HG03103 (cell line): ENCODE measurements around the gene SLC39A11.
A peak's percentile ranks its signal among the peaks of the same experiment; 100 is the strongest.

ENCODE experiments used
- ATAC-seq: cut with Tn5 transposase; IDR thresholded peaks from one replicate; pipeline ENCODE4 v1.9.1; 2021; ENCODE audit warnings: low read depth; ENCODE audit not compliant: unreplicated experiment

The SLC39A11 gene

DNA sequence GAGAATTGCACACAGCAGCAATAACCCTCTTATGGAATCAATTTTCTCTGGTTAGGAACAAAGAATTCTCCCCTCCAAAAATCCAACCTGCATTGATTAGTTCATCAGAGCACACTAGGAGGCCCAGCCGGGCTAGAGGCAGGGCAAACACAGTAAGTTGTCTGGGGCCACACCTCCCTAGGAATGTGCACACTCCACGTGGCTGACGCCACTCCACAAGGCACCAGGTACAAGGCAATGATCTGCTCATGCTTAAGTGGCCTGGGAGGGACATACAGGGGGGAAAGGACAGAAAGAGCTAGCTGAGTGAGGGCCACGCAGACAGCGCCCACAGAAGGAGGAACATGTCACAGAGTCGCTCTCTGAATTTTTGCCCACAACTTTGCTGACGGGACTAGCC is 107.6 kb downstream of the SLC39A11 start:
- ATAC-seq = no peak

DNA sequence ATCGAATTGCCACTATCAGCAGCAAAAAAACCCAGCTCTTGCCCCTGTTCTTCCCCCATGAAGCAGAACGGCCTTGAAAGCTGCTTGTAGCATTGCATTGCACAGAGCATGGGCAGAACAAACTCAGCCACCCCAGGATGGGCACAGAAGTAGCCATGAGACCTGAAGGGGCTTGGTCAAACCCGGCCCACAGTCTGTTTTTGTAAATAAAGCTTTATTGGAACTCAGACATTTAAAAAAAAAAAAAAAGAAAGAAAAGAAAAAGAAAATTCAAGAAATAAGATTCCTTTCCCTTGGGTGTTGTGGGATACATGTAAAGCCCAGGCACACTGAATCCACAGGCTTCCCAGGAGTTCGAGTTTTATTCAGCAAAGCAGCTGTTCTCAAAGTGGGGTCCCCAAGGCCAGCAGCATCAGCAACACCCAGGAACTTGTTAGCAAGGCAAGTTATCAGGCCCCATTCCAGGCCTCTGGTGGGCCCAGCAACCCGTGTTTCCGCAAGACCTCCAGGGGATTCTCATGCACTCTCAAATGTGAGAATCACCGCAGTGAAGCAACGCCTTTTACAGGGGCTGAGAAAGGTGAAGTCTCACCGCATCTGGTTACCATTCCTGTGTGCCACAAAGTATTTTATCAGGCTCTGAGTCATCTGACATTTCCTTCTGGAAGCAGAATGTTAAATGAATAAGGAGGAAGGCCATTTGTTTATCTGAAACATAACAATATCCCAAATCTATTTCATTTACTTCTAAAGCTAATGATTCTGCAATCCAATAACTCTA is 108.2 kb downstream of the SLC39A11 start:
- ATAC-seq = no peak

DNA sequence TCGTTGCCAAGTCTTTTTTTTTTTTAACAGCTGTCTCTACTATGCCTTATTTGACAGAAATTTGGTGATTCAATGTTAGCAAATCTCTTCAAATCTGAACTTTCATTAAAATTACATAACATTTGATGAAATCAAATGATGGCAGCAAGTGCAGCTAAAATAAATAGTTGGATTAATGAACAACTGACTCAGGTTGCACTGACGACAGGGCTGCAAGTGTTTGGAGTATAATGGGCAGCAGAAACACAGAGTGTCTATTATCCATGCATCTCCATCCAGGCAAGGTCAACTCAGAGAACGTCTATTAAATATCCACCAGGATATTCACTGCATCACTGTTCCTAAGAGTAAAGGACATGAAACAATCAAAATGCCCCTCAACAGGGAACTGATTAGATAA is 109.8 kb downstream of the SLC39A11 start:
- no peak for ATAC-seq

DNA sequence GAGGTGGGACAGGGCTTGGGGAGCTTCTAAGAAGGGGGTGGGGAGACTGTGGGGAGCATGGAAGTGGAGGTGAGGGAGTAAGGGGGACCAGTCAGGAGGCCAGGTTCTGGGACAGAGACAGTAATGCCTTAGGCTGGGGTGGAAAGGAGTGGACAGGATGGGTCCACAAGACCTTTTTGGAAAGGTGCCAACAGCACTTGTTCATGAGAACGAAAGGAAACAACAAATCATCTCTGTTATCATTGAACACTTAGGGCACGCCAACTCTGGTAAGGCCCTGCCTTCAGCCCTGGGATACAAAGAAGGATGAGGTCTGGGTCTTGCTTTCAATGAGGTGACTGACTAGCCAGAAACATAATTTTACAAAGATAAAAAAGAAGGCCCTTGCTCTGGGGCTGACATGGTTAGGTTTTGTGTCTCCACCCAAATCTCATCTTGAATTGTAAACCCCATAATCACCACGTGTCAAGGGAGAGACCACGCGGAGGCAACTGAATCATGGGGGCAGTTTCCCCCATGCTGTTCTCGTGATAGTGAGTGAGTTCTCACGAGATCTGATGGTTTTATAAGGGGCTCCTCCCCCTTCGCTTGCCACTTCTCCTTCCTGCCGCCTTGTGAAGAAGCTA is 113.8 kb downstream of the SLC39A11 start:
- no peak for ATAC-seq

DNA sequence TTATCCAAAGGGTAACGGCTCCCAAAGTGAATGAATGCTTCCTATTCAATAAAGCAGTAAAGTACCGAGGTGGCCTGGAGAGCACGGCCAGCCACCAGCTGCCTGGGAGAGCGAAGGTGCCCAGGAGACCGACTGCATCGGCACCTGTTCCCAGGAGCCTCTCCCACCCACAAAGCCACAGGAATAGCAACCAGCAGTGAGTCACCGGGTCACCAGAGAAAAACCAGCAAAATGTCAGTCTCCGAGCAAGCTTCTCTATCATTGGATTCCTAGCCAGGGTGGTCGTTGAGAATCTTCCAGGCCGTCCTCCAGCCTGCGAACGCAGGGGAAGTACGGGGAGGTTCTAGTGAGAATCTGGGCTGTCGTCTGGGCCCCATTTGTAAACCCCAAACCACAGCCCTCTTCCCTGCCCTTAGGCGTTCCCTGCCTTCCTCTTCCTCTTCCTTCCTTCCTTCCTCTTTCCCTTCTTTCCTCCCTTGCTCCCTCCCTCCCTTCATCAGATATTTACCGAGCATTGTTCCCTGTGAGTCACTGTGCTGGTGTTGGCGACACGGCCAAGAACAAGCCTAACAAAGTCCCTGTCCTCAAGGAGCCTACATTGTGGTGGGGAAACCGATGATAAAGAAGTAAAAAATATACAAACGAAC is 114.6 kb downstream of the SLC39A11 start:
- ATAC-seq = no peak

DNA sequence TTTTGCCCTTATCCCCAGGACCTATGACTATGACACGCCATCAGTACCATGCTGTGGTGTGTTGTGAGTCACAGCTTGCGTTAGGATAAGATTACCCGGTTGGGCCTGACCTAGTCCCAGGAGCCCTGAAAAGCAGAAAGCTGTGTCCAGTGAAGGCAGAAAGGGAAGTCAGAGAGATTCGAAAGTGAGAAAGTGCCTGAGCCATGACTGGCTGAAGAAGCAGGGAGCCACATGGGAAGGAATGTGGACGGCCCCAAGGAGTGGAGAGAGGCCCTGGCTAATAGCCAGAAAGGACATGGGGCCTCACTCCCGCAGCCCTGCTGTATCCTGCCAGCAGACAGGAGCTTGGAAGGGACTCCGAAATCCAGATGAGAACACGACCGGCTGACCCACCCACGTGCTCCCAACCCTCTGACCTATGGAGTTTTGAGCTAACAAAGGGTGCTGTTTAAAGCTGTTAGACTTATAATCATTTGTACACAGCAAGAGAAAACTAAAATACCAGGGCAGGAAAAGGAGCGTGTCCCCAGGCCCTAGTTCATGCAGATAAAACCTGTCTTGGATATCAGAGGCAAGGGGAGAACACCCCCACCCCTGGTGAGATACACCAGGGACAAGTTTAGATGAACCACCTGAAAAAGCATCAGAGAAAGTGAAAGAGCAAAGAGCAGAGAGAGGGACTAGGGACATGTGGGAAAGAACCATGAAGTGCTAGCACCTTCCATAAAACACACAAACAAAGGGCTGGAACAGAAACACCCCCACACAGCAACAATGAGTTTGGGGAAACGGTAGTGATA is 115.3 kb downstream of the SLC39A11 start:
- ATAC-seq = peak; percentile 58

DNA sequence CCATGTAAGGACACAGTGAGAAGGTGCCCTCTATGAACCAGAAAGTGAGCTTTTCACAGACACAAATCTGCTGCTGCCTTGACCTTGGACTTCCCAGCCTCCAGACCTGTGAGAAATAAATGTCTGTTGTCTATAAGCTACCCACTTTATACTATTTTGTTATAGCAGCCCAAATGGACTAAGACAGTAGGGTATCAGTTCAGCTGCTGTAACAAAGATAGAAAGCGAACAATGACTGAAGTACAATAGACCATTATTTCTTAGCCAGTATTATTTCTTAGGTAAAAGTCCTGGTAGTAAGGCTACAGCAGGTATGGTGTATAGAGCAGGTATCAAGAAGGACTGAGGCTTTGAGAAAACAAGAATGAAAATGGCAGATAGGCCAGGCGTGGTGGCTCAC is 117.0 kb downstream of the SLC39A11 start:
- ATAC-seq = no peak

DNA sequence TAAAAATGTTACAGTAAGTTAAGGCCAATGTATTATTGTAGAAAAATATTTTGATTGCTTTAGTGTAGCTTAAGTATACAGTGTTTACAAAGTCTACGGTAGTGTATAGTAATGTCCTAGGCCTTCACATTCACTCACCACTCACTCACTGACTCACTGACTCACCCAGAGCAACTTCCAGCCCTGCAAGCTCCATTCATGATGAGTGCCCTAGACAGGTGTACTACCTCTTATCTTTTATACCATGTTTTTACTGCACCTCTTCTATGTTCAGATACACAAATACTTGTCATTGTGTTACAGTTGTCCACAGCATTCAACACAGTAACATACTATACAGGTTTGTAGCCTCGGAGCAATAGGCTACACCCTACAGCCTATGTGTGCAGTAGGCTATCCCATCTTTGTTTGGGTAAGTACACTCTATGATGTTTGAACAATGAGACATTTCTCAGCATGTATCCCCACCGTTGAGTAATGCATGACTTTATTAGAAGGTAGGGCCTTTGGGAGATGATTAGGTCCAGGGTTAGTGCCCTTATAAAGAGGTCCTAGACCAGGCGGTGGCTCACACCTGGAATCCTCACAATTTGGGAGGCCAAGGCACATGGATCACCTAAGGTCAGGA is 117.8 kb downstream of the SLC39A11 start:
- ATAC-seq = no peak

DNA sequence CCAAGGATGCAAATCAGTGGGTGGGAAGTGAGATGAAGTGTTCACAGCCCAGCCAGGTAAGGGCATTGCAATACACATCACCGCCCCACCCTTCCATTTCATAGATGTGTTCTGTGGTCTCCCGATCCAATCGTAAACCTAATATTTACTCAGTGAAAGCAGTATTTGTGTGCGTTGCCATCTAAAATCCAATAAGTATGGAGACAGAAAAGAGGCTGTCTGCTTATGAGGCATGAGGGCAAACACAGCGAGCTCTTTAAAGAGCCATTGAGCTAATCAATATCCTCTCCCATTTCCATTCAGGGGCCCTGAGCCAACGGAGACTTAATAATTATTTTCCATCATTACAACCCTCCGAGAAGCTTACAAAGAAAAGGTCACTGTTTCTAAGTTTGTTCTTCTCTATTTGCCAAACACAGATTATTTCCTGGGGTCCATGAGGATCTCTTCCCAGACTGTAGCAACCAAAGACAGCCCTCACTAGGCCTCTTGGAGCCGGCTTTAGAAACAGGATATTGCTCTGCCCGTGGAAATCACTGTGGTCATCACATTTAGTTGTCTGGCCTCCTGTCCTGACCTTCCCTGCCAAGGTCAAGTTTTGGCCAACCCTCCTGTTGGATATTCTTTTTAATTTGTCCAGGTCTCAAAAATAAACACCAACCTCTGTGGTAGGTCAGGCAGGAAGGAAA is 120.1 kb downstream of the SLC39A11 start:
- ATAC-seq = no peak

DNA sequence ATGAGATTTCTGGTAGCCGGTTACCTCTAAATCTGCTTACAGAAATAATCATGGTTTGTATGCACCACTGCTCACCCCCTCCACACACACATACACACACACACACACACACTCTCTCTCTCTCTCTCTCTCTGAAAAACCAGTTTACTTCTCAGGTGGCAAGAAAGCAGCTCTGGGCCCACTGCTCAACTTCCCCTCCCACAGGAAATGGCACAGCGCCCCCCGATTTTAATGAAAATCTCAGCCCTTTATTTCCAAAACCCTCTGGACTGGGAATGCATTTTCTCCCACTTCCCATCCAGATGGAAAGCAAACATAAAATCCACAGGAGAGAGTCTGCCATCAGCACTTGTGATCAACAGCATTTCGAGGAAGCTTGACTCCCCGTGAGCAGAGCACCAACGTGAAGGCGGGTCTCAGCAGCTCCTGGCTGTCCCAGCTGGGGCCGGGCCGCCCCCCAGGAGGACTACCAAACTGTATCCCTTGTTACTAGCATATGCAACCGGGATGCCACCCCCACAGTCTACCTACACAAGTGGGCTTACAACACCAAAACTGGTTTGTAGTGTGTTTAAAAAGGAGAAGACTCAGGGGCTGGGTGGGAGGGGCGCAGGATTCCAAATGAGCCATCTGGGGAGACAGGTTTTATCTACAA is 121.1 kb downstream of the SLC39A11 start:
- no peak for ATAC-seq

DNA sequence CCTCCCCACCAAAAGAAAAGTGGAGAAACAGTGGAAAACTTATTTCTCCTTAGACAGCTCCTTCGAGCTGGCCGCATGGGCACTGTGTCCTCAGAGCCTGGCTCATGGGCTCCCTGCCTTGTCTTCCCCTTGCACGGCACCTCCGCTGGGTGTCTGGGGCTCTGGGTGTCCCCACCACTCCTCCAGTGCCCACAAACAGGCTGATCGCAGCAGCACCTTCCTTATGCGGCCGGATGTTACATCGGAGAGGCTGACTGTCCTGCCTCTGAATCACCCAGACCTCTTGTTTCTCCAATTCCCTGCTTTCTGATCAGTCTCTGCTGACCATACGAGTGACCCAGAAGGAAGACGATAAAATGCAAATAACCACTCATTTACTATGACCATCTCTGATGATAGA is 121.7 kb downstream of the SLC39A11 start:
- ATAC-seq = no peak

DNA sequence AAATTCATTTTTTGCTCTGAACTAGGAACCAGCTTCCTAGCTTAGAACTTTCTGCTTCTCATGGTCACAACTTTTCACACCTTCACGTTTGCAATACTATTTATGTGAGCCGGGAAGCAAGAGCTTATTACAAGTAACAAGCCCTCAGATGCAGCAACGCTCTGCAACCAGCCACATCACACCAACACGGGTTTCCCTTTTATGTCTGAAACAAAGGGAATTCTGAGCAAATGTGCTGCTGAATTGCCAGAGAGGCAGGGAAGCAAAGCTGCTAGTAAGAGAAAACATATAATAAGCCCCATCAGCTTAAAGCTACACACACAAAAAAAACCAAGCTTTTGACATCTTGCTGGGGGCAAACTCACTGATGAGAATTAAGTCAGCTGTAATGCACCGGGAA is 122.2 kb downstream of the SLC39A11 start:
- no peak for ATAC-seq

DNA sequence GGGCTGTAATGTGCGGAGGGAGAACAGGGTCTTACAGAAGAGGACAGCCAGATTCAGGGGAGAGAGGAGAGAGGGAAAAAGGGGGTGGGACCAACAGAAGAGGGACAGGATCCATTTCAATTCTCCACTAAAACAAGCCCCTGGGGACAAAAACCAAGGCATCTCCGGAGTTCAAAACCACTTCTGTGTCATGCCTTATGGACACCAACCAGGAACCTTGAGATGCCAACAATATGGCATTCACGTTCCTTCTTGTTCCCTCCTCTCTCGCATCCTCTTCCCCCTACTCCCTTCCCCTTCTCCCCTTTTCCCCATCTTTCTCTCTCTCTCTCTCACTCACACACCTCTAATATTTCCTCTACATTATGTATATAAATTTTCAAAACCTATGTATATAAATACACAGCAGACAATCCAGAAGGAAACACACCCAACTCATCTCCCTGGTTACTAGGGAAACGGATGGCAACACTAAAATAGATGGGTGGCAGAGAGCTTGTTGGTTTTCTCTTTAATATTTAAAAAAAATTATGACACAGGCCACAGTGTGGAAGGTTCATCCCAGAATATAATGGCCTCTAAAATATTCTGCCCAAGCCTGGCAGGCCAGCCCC is 123.1 kb downstream of the SLC39A11 start:
- ATAC-seq = no peak

DNA sequence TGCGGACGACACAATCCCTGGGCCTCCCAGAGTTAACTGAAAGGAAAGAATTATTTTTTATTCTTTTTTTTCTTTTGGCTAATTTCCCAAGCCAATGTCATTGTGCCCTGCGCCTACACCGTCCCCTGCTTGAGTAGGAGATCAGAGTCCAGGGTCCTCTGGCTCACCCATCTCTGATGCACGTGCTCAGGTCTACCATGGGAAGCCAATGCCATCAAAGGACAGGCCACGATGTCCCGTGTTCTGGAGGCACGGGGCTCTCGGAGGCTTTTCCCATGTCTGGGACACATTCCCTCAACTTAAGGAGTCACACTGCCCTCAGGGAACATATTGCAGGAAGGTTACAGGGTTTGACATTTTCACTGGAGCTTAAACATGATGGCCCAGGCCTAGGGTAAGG is 123.7 kb downstream of the SLC39A11 start:
- no peak for ATAC-seq

DNA sequence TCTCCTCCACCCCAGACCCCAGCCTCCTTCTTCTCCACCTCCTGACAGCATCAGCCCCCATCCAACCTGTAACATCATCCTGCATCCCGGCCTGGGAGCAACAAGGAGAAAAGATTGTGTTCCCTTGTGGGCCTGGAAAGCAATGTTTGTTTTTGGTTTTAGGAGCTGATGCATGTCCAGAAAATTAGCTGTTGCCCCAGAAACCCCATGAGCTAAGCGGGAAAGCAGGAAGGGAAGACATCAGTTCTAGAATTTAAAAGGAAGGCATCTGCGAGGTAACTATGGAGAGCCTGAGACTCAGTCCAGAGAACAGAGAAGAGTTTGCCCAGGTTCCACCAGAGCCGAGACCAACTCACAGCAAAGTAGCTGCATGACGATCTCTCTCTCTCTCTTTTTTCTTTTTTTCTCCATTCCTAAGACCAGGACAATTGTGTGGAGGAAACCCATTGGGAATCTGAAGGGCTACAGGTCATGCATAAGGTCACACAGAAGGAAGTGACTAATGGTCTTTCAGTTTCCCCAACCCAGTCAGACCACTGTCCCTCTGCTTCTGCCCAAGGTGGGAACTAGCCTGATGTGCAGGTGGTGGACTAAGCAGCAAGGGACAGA is 124.4 kb downstream of the SLC39A11 start:
- ATAC-seq = no peak

DNA sequence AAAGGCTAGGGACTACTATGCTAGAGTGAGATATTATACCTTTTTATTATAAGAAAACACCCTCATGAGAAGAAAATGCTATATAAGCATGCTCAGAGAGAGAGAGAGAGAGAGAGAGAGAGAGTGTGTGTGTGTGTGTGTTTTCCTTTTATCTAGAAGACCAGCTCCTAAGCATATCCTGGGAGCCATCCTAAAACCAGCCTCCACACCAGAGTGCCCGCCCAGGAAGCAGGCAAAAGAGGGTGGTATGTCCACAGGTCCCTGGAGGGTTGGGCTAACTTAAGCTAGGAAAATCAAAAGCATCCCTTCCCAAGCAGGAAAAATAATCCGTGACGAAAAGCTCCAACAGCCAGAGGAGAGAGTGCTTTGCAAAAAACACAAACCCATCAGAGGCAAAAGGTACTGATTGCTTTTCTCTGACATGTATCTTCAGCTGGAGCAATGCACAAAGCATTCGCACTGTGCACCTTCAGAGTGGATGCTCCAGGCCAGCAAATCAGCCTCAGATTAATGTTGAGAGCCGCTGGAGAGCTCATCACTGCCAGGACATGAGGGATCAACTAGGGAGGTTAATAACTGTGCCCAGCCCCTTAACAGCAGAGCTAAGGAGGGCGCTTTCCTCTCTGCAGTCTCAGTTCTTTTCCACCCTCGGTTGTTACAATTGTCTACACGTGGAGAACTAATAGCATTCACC is 125.1 kb downstream of the SLC39A11 start:
- no peak for ATAC-seq

DNA sequence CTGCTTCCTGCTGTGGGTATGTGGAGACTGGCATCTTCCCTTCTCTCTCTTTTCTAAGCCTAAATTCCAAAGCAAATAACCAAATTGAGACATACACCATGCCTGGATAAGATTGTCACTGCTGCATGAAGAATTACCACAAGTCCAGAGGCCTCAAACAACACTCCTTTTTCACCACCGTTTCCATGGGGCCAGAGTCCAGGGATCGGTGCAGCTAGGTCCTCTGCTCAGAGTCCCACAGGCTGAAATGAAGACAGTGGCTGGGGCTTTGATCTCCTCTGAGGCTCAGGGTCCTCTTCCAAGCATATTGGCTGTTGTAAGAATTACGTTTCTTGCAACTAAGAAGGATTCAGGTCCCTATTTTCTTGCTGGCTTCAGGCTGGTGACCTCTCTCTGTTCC is 130.4 kb downstream of the SLC39A11 start:
- no peak for ATAC-seq
